Measurements from ENCODE around the gene LURAP1L.

The LURAP1L gene

GRCh38 chr9:12748016-12748415 is 26.8 kb upstream of the LURAP1L start:
- FAIRE-seq (no peak), DNase-seq (ENCODE audit: insufficient read length, low spot score) (no peak)
- TF ChIP-seq POLR2AphosphoS5 (IDR thresholded peaks at IDR 0.05; ENCODE audit: low read depth, low read length) (no peak), SPI1 (IDR thresholded peaks at IDR 0.05; ENCODE audit: low read depth, low read length) (no peak), TAF1 (IDR thresholded peaks at IDR 0.05; ENCODE audit: low read depth, low read length) (no peak), POLR2A (IDR thresholded peaks at IDR 0.05; ENCODE audit: low read depth, low read length) (no peak)

- no peak for DNase-seq (ENCODE audit: insufficient read length, low spot score)
- TF ChIP-seq POLR2A (IDR thresholded peaks at IDR 0.05; ENCODE audit: low read depth, low read length), result no peak
- no peak for TF ChIP-seq POU2F2 (IDR thresholded peaks at IDR 0.05; ENCODE audit: low read depth, low read length)
- TF ChIP-seq TAF1 (IDR thresholded peaks at IDR 0.05; ENCODE audit: low read depth, low read length), result no peak
- TF ChIP-seq SPI1 (IDR thresholded peaks at IDR 0.05; ENCODE audit: low read depth, low read length), result no peak
- no peak for TF ChIP-seq POLR2AphosphoS5 (IDR thresholded peaks at IDR 0.05; ENCODE audit: low read depth, low read length)
- TF ChIP-seq PAX5 (IDR thresholded peaks at IDR 0.05; ENCODE audit: insufficient read depth, low read length, severe bottlenecking), result no peak
- no peak for FAIRE-seq
Observed at GRCh38 chr9:12748954-12749353, 25.9 kb upstream of the LURAP1L start.

DNA sequence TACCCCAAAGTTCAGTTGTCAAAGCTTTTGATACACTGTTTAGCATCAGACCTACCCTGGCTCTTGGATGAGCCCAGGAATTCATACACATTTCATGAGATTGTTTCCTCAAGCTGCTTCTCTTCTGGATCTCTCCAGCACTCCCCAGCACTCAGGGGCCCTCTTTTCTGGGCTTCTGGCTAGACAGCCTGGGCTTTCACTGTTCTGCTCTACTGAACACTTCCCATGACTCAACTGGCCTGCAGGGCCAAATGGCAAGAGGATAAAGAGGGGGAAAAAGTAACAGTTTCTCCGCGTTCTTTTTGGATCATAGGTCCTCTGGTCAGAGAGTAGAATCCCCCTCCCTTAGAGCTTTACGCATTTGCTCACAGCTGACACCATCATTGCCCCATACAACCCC is 20.9 kb upstream of the LURAP1L start:
- FAIRE-seq, result no peak
- DNase-seq (ENCODE audit: insufficient read length, low spot score), result no peak
- no peak for TF ChIP-seq PAX5 (IDR thresholded peaks at IDR 0.05; ENCODE audit: insufficient read depth, low read length, severe bottlenecking)
- no peak for TF ChIP-seq POU2F2 (IDR thresholded peaks at IDR 0.05; ENCODE audit: low read depth, low read length)
- no peak for TF ChIP-seq TAF1 (IDR thresholded peaks at IDR 0.05; ENCODE audit: low read depth, low read length)
- no peak for TF ChIP-seq SPI1 (IDR thresholded peaks at IDR 0.05; ENCODE audit: low read depth, low read length)
- no peak for TF ChIP-seq POLR2AphosphoS5 (IDR thresholded peaks at IDR 0.05; ENCODE audit: low read depth, low read length)
- TF ChIP-seq POLR2A (IDR thresholded peaks at IDR 0.05; ENCODE audit: low read depth, low read length), result no peak

GRCh38 chr9:12759761-12760160 is 15.1 kb upstream of the LURAP1L start:
- TF ChIP-seq SPI1 (IDR thresholded peaks at IDR 0.05; ENCODE audit: low read depth, low read length) (no peak), PAX5 (IDR thresholded peaks at IDR 0.05; ENCODE audit: insufficient read depth, low read length, severe bottlenecking) (no peak), TAF1 (IDR thresholded peaks at IDR 0.05; ENCODE audit: low read depth, low read length) (no peak), POLR2AphosphoS5 (IDR thresholded peaks at IDR 0.05; ENCODE audit: low read depth, low read length) (no peak), POU2F2 (IDR thresholded peaks at IDR 0.05; ENCODE audit: low read depth, low read length) (no peak), POLR2A (IDR thresholded peaks at IDR 0.05; ENCODE audit: low read depth, low read length) (no peak)
- DNase-seq (ENCODE audit: insufficient read length, low spot score) (no peak), FAIRE-seq (no peak)

DNA sequence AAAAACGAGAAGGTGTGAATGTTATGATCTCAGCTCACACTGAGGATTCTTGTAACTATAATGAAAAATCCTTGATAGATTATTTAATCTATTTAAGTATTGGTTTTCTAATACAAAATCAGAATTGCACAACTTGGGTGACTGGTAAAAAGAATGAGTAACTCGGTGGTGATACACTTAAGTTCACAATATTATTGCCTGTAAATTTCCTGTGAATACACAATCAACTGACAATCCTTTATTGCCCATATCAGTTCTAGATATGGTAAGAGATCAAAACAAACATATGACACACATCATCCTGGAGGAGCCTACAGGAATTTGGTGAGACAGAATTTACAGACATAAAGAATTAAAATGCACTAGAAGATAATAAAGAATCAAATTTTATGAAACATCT is 14.1 kb upstream of the LURAP1L start:
- DNase-seq (ENCODE audit: insufficient read length, low spot score) (no peak), FAIRE-seq (no peak)
- no peak for TF ChIP-seq POLR2A (IDR thresholded peaks at IDR 0.05; ENCODE audit: low read depth, low read length)
- no peak for TF ChIP-seq SPI1 (IDR thresholded peaks at IDR 0.05; ENCODE audit: low read depth, low read length)
- TF ChIP-seq TAF1 (IDR thresholded peaks at IDR 0.05; ENCODE audit: low read depth, low read length), result no peak
- TF ChIP-seq POU2F2 (IDR thresholded peaks at IDR 0.05; ENCODE audit: low read depth, low read length), result no peak
- TF ChIP-seq POLR2AphosphoS5 (IDR thresholded peaks at IDR 0.05; ENCODE audit: low read depth, low read length), result no peak
- TF ChIP-seq PAX5 (IDR thresholded peaks at IDR 0.05; ENCODE audit: insufficient read depth, low read length, severe bottlenecking), result no peak

DNA sequence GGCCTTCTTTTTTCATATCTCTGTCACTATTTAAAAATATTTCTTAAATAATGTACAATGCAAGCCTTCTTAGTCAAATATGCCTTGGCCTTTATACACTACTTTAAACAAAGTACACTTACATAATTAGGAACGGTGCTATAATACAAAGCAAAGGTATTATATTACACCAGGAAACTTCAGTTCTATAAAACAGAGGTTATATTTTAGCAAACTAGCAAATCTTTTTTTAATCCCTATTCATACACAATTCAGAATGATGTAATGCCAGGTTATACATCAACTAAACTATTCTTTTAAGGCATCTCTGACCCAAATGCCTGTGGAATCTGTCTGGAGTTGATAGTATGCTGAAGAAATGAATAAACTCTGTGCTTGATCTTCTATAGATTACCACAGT is 10.7 kb upstream of the LURAP1L start:
- FAIRE-seq (no peak), DNase-seq (ENCODE audit: insufficient read length, low spot score) (no peak)
- TF ChIP-seq PAX5 (IDR thresholded peaks at IDR 0.05; ENCODE audit: insufficient read depth, low read length, severe bottlenecking), result no peak
- TF ChIP-seq POLR2A (IDR thresholded peaks at IDR 0.05; ENCODE audit: low read depth, low read length), result no peak
- no peak for TF ChIP-seq SPI1 (IDR thresholded peaks at IDR 0.05; ENCODE audit: low read depth, low read length)
- TF ChIP-seq TAF1 (IDR thresholded peaks at IDR 0.05; ENCODE audit: low read depth, low read length), result no peak
- TF ChIP-seq POU2F2 (IDR thresholded peaks at IDR 0.05; ENCODE audit: low read depth, low read length), result no peak
- TF ChIP-seq POLR2AphosphoS5 (IDR thresholded peaks at IDR 0.05; ENCODE audit: low read depth, low read length), result no peak

- no peak for TF ChIP-seq PAX5 (IDR thresholded peaks at IDR 0.05; ENCODE audit: insufficient read depth, low read length, severe bottlenecking)
- no peak for FAIRE-seq
- no peak for DNase-seq (ENCODE audit: insufficient read length, low spot score)
Observed at GRCh38 chr9:12765088-12765798, 9.6 kb upstream of the LURAP1L start.

- DNase-seq (ENCODE audit: insufficient read length, low spot score), result no peak
- no peak for TF ChIP-seq PAX5 (IDR thresholded peaks at IDR 0.05; ENCODE audit: insufficient read depth, low read length, severe bottlenecking)
- no peak for TF ChIP-seq TAF1 (IDR thresholded peaks at IDR 0.05; ENCODE audit: low read depth, low read length)
- no peak for TF ChIP-seq POLR2A (IDR thresholded peaks at IDR 0.05; ENCODE audit: low read depth, low read length)
- no peak for TF ChIP-seq POLR2AphosphoS5 (IDR thresholded peaks at IDR 0.05; ENCODE audit: low read depth, low read length)
- no peak for TF ChIP-seq POU2F2 (IDR thresholded peaks at IDR 0.05; ENCODE audit: low read depth, low read length)
- no peak for TF ChIP-seq SPI1 (IDR thresholded peaks at IDR 0.05; ENCODE audit: low read depth, low read length)
- FAIRE-seq, result no peak
Observed at GRCh38 chr9:12766357-12766756, 8.5 kb upstream of the LURAP1L start.

GRCh38 chr9:12770261-12770660 is 4.6 kb upstream of the LURAP1L start:
- DNase-seq (ENCODE audit: insufficient read length, low spot score), result no peak
- TF ChIP-seq POLR2A (IDR thresholded peaks at IDR 0.05; ENCODE audit: low read depth, low read length) (no peak), POLR2AphosphoS5 (IDR thresholded peaks at IDR 0.05; ENCODE audit: low read depth, low read length) (no peak), PAX5 (IDR thresholded peaks at IDR 0.05; ENCODE audit: insufficient read depth, low read length, severe bottlenecking) (no peak), TAF1 (IDR thresholded peaks at IDR 0.05; ENCODE audit: low read depth, low read length) (no peak), POU2F2 (IDR thresholded peaks at IDR 0.05; ENCODE audit: low read depth, low read length) (no peak), SPI1 (IDR thresholded peaks at IDR 0.05; ENCODE audit: low read depth, low read length) (no peak)
- no peak for FAIRE-seq

- FAIRE-seq, result no peak
- TF ChIP-seq SPI1 (IDR thresholded peaks at IDR 0.05; ENCODE audit: low read depth, low read length), result no peak
- no peak for TF ChIP-seq POU2F2 (IDR thresholded peaks at IDR 0.05; ENCODE audit: low read depth, low read length)
- TF ChIP-seq PAX5 (IDR thresholded peaks at IDR 0.05; ENCODE audit: insufficient read depth, low read length, severe bottlenecking), result no peak
- no peak for TF ChIP-seq TAF1 (IDR thresholded peaks at IDR 0.05; ENCODE audit: low read depth, low read length)
- TF ChIP-seq POLR2AphosphoS5 (IDR thresholded peaks at IDR 0.05; ENCODE audit: low read depth, low read length), result no peak
- TF ChIP-seq POLR2A (IDR thresholded peaks at IDR 0.05; ENCODE audit: low read depth, low read length), result no peak
- DNase-seq (ENCODE audit: insufficient read length, low spot score), result no peak
Observed at GRCh38 chr9:12771891-12772290, 2.9 kb upstream of the LURAP1L start.

Data from GM12891 (cell line).